GM18499 (cell line): ENCODE results near the gene HDAC7.
"Not testable (repeated sequence)": the region's sequence is repeated elsewhere in the genome, so short reads cannot be mapped to it uniquely, and the experiment has no call there.

Experiments used
- ATAC-seq: cut with Tn5 transposase; IDR thresholded peaks from one replicate; pipeline ENCODE4 v1.9.1; 2021; ENCODE audit warnings: moderate number of reproducible peaks; ENCODE audit not compliant: insufficient read depth, unreplicated experiment

The HDAC7 gene

DNA sequence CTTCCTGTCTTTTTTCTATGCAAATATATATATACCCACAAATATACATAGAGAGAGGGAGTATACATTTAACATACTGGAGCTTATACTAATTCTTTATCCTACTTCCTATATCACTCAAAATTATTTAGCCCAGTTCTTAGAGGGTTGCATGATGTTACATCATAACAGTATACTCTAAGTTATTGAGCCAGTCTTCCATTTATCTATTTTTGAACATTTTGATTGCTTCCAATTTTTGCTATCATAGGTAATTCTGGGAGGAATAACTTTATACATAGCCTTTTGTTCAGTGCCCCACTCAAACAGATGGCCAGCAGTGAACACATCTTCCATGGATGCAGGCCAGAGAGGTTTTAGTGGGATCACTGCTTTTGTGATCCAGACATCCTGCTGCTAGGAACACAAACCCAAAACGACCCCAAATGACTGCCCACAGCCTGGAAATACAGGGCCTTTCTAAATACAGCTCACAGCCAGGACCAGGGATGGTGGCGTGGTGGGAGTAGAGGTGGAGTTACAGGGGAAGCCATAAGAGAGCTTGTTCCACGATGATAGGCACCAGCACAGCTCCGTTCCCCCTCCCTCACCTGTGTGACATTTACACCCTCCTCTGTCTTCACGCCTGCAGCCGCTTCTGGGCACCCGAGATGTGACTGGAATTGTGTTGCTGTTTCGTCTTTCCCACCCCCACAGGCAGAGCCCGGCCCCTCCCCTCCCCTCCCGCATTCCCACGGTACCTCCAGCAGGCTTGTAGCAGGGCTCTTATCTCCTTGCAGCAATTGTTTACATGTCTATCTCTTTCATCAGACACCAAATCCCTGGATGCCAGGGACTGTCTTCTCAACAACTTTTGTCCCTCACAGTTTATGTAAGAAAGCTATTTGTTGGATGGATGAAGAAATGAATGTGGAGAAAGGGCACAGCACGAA lies 30.7 kb upstream of the HDAC7 start:
- ATAC-seq, result no peak

DNA sequence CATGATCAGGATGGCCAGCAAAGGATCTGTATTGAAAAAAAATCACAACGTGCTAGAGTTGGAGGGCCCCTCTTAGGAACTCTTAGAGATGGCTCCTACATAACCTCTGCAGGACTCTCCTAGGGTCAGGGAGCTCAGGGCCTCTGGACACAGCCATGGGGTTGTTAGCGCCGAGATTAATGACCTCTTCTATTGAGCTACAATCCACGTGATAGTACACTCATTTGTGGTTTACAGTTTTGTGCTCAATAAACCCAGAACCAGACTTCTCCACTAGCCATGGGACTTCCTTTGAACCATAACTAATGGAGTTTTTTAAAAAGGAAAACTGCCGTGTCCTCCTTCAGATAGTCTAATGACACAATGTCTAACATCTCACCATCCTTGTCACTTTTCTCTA lies 29.6 kb upstream of the HDAC7 start:
- ATAC-seq, result no peak

DNA sequence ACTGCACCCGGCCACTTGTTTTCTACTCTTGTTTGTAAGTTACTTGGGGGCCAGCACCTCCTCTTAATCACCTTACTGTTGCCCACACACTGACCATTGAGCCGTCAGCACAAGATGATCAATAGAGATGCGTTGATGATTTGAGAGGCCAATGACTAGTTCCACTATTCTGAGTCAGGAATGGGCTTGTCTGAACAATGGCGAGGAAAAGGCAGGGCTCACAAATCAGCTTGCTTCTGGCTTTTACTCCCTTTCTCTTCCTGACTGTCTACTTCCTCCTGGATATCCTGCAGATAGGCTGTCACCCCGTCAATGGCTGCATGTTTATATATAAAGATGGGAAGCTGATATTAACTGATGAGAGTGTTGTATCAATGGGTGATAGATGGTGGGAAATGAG lies 29.1 kb upstream of the HDAC7 start:
- no peak for ATAC-seq

DNA sequence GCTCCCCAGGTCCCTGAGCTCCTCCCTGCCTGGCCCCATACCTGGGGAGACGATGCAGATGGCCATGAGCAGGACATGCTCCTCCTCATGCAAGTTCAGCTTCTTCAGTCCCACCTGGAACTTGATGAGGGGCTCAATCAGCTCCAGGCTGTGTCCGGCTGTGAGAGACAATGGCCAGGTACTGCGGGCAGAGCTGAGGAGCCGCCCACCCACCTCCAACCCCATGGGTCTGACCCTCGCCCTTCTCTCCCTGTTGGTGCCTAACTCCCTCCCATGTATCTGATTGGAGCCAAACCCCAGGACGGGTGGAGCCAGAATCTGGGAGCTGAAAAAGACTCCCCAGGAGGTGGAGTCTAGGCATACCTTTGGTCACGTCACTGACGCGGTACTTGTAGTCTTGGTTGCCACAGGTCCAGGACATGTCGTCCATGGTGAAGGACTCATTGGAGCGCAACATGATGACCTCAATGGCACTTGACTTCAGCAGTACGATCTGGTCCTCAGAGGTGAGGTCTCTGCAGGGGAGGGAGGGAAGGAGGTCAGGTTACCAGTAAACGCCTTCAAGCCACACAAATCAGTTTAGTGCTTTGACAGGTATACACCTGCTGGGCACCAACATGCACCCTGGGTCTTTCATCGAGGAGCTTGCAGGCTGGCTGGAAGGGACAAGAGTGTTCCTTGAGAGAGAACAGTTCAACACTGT lies 26.7 kb upstream of the HDAC7 start:
- ATAC-seq, result no peak

DNA sequence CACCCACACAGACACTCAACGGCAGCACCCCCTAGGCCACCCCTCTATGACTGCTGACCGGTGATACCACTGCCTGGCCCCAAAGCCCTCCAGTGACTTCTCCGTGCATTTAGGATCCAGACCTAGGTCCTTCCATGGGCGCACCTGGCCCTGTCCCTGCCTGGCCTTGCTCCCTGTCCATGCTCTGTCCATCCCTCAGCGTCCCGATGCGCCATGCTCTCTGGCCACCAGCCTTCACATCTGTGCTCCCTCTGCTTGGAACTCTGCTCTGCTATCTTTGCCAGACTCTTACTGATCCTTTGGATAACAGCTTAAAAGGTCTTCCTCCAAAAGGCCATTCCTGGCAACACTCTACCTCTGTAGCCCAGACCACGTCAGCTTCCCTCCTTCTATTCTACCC lies 25.4 kb upstream of the HDAC7 start:
- ATAC-seq, result no peak

DNA sequence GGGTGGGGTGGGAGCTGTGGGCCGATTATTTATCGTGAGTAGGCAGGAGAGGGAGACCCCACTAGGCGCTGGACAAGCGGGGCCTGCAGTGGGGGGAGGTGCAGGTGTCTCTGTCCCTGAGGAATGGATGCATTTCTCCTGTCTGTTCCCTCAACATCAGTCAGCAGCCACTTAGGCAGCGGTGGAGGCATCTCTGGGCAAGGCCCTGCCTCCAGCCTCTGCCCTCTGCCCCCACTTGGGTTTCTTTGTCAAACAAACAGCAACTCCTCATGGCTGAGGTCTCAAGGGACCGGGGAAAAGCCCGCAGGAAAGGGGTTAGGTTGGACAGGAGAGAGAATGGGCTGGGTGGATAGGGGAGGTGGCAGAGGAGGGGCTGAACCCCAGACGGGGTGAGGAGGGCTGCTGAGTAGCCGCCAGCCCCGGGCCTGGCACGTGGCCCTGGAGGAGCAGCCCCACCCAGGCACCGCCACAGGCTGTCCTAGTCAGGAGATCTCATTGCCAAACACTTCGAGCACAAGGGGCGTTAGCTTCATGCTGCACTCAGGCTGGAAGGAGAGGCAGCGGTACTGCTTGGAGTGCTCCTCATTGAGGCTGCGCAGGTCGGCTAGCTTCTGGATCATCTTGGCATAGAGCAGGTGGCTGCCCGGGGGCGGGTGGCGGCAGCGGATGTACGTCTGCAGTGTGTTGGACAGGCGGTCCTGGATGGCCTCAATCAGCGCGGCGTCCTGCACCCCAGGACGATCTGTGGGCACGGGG lies 24.7 kb upstream of the HDAC7 start:
- no peak for ATAC-seq

DNA sequence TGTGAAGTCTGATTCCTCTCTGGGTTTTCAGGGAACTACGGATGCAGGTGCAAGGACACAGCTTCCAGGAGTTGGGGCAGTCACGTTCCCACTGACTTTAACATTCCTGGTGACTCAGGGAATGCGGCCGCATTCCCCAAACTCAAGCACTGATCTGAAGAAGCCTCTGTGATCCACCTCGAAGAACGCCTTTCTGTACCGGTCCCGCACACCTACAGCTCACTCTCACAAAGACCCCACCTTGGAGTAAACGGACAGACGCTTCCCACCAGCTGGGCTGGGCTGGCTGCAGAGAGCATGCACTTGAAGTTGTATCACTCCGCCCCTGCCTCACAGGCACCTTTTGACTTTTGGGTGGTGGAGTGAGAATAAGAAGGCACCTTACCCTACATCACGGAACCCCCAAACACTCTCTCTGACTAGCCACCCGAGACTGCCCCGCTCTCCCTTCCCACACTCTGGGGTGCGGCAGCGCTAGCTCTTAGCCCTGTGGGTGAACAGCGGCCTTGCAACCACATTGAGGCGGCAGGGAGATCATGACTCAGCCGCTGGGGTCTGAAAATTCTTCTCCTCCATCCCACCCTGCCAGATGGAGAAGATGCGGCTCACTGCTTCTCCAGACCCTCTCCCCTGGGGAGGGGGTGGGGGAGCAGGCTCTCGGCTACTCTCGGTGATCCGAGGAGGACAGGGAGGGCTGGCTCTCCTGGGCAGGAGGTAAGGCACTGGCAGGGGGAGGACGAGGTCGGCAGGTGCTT lies 23.7 kb upstream of the HDAC7 start:
- no peak for ATAC-seq

DNA sequence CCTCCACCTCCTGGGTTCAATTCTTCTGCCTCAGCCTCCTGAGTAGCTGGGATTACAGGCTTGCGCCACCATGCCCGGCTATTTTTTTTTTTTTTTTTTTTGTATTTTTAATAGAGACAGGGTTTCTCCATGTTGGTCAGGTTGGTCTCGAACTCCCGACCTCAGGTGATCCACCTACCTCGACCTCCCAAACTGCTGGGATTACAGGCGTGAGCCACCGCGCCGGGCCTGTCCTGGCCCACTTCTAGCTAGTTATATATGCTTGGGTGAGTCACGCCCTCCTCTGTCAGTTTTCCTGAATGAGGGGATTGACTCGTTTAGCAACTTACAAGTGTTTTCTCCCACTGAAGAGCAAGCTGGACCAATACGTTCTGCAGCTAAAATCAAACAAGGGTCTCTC lies 22.8 kb upstream of the HDAC7 start:
- not testable (repeated sequence) for ATAC-seq

DNA sequence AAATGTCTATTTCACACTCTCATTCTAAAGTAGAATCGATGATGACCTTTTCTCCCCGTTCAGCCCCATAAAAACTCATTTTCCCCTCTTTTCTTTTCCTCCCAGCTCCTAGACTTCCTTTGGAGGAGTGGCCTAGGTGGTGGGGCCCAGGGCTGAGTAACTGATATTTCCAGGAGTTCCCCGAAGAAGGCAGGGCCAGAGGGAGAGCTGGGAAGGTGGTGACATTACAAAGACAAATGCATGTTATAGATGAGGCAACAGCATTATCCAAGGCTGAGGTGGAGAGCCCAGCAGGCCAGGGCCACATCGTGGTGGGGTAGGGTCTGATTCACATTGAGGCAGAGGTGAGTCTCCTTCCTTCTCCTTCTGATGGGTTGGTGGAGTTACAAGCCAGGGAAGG lies 22.2 kb upstream of the HDAC7 start:
- ATAC-seq, result no peak

DNA sequence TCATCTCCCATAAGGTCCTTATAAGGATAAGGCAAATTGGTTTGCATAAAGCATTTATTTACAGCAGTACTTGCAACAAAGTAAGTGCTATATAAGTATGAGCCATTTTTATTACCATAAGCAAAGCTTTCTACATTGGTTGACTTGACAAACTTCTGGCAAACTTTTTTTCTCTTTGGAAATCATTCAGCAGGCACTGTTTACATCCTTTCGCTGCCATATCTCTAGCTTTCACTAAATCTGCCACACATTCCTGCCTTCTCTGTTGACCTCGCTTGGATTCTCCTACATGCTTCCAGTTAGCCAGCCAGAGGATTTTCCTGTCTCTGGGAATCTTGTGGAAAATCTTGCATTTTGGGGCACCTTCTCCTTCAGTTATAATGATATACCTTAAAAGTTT lies 21.8 kb upstream of the HDAC7 start:
- no peak for ATAC-seq

DNA sequence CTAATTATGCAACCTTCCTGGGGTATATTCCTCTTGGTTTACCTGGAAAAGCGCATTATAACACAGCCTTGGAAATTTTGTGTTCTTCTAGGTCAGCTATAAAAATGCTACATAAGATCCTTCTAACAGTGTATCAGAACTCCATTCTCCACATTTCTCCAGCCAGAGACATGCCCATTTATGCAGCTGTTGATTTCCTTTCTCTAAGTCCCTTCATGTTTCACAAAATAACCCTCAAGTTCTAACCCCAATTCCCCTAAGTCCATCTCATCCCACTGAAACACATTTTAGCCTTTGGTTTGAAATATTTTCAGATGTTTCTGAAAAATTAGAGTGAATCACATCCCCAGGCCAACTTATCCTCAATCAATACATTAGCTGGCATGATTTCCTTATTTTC lies 20.9 kb upstream of the HDAC7 start:
- ATAC-seq, result no peak

DNA sequence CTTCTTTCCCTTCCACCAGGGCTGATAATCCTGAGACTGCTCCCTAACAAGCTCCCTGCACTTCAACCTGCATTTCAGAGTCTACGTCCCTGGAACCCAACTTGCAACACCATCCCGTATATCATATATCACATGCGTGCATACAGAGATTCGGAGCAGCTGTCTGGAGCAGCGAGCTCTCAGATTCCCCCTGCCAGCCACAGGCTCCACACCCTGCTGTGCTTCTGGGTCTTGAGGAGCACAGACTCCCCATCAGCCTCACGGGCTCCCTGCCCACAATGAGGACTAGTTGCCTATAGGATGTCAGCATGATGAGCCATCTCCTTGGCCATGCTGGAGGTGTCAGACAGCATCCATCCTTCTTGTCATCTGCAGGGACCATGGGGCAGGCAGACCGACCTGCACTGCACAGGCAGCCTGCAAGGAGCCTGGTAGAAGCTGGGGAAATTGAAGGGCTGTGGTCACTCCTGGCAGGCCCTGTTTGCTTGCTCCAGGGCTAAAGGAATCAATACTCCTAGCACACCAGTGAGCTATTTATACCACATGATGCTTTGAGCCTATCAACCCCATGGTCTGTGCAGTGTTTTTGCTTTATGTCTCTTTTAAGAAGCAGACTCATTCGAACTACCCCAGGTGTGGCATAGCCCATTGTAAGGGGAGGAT lies 19.6 kb upstream of the HDAC7 start:
- no peak for ATAC-seq

DNA sequence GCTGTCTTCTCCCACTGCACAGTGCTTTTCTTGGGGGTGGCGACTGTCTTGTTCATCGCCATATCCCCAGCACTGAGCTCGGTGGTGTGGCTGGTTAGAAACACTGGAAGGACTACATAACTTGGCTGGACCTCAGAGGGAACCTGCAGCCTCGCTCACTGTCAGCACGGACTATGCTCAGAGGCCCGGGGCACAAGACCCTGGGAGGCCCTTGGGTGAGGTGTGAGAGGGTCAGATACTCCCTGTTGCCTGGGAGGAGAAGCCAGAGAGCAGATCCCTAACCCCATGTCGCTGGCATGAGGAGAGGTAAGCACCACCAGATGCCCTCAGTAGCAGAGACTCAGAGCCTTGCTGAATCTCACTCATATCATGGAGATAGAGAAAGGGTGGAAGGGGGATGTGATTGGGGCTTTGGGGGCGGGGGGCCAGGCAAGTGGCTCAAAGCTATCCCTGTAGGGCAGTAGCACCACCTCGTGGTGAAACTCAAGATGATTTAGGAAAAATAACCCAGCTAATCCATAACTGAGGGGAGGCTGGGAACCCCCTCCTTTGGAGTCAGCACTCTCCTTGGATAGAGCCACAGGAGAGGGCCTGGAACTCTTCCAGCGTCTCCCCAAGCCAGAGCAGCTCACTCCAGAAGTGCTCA lies 18.7 kb upstream of the HDAC7 start:
- ATAC-seq, result no peak

DNA sequence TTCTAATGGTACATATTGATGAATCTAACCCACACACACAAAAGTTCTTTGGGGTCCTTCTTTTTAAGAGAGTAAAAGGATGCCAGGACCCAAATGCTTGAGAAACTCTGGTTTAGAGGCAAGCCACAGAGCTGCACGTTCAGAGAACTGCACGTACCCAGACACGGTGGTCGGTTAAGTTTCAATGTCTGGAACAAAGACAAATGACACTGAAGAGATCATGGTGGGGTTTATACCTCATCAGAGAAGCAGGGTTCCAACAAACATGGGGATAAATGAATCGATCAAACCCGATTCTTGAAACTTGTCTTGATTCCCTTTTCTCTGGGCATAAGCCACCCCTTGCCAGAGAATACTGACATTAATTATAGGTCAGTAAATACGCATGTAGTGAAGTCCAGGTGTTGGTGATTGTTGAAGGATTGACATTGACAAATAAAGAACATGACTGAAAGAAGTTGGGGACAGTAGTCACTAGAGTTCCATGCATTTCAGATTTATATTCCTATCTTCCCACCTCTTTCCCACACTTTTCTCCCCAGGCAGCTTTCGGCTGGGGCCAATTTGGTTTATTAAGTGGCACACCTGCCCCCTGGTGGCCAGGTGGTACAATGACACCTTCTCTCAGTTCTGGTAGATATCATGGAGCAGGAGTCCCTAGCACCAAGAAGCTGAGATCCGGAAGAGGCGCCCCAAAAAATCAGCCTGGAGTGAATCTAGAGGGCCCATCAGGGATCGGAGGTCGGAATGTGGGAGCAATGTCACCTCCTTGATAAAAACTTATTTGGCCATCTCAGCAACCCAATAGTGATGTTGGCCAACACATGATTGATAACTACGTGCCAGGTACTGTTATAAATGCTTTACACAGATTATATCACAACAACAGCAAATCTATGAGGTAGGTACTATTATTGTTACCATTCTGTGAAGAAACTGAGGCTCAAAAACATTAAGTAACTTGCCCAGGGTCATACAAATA lies 17.8 kb upstream of the HDAC7 start:
- ATAC-seq, result no peak

DNA sequence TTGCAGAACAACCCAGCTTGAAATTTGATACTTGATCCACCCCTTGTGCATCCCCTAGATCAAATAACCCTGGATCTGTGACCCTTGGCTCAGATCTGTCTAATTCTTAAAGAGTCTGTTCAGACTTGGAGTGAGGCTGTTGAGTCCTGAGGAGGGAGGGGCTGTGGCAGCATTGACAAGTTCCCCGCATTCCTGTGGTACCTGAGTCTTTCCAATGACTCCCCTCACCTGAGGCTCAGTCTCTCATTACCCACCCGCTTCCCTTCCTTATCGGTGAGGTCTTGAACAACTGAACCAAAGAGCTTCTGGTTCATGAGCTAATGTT lies 16.1 kb upstream of the HDAC7 start:
- no peak for ATAC-seq

DNA sequence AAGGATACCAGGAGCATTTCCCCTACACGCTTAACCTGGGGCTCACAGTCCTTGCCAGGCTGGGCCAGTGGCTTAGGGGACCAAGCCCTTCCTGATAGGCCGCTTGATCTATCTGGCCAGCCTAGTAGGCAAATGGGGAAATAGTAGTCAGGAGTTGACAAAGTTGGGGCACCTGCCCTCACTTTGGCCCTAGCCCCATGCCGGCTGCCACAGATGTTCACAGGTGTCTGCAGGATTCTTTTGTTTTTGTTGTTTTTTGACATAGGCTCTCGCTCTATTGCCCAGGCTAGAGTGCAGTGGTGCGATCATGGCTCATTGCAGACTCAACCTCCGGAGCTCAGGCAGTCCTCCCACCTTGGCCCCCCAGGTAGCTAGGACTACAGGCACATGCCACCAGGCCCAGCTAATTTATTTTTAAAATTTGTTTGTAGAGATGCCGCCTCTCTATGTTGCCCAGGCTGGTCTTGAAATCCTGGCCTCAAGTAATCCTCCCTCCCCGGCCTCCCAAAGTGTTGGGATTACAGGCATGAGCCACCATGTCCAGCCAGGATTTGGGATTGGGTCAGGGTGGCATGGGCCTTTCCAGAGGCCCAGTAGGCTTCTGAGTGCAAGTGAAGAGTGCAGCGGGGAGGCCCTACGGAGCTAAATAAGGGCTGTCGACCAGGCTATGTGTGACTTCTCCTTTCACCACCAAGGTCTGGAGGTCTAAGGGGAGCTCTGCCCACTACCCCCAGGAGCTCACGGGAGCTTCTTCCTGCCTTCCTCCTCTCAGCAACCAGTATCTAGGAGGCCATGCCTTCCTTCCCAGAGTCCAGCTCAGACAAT lies 15.5 kb upstream of the HDAC7 start:
- no peak for ATAC-seq

DNA sequence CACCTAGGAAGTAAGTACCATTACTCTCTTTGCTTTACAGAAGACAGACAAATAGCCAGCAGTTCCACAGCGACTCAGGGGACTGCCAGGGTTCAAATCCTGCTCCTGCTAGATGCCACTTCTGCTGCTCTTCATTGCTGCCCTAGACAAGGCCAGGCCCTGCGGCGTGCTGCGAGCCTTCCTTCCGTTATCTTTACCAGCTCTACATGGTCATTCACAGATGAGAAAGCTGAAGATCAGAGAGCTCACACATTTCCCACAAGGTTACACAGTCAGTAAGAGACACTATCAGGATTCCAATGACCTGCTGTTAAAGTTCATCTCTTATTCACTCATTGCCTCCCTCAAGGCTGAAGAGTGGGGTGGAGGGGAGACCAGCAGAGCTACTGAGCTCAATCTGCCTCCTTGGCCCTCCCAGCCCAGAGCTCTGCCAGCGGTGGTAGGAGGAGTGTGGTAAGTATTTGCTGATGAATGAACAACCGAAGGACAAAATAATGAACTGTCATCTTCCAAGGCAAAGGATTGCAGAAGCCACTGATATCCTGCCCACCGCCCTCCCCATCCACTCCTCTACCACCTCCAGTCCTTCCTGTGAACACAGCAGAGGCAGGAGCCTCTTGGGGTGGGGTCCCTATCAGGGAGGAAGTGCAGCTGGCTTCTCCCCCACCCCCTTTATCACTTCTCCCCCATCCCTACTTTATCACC lies 14.6 kb upstream of the HDAC7 start:
- ATAC-seq, result no peak
